Thoracic aorta (tissue), 2 donors: ENCODE data around the gene PHOX2B. TPM values are rescaled to one million over a fixed set of nuclear protein-coding genes. Genes with fewer than 3 reads are reported as not detected.

Experiments
- ATAC-seq: fragments of 150-250 bp; one replicate; pipeline ENCODE4 v1.8.0; 2017; ENCODE audit warnings: low read depth; ENCODE audit not compliant: insufficient number of reproducible peaks, low FRiP score
- DNase-seq: peaks from one replicate; pipeline ENCODE4 v3.0.0-alpha.2; 2020; ENCODE audit warnings: low spot score
- H3K27ac ChIP-seq, 2 donors: fragments of 200-600 bp; sonication (generic); 1 replicate in 1 of 2; 2 replicates in 1 of 2; pipeline ENCODE4 v1.5.1; 2016; ENCODE audit warnings: mild to moderate bottlenecking in 2 of 2, moderate library complexity in 2 of 2
- H3K27me3 ChIP-seq: fragments of 200-600 bp; sonication (generic); replicated peaks from 2 replicates; pipeline ENCODE4 v1.6.0; 2016; ENCODE audit warnings: mild to moderate bottlenecking; ENCODE audit not compliant: insufficient read depth
- H3K36me3 ChIP-seq: fragments of 200-600 bp; sonication (generic); one replicate; pipeline ENCODE4 v1.5.1; 2016
- H3K4me1 ChIP-seq, 2 donors: fragments of 200-600 bp; sonication (generic); 1 replicate in 1 of 2; 2 replicates in 1 of 2; pipeline versions ENCODE4 v1.5.1 to v1.6.0; 2016; ENCODE audit warnings: low read depth in 2 of 2, mild to moderate bottlenecking in 1 of 2; ENCODE audit not compliant: control insufficient read depth in 1 of 2
- H3K4me3 ChIP-seq: fragments of 200-600 bp; sonication (generic); 2 replicates; pipeline ENCODE4 v1.5.1; 2016; ENCODE audit warnings: mild to moderate bottlenecking
- H3K9me3 ChIP-seq: fragments of 200-600 bp; sonication (generic); 2 replicates; pipeline ENCODE4 v1.5.1; 2016
- CTCF ChIP-seq: fragments of 200-600 bp; sonication (generic); IDR thresholded peaks from one replicate; pipeline ENCODE4 v1.5.1; 2019; ENCODE audit warnings: antibody characterized with exemption
- total RNA-seq, 2 donors: library from RNA; depleted of rRNA; stranded (reverse); fragments of >200 nt; gene quantifications; one replicate each; pipeline versions ENCODE4 v1.1.0 to v1.2.3, GENCODE V29; 2016

Gene PHOX2B
- total RNA-seq, 2 donors from 2014 or later = not detected

GRCh38 chr4:41763729-41764128 is 15.2 kb upstream of the PHOX2B start:
- no peak overlapping the region for H3K27ac ChIP-seq
- ATAC-seq (no peak), DNase-seq (no peak)
- H3K27me3 ChIP-seq = no peaks in the 10 kb centered on the region
- H3K4me3 ChIP-seq = no peak overlapping the region
- no peaks in the 10 kb centered on the region for H3K36me3 ChIP-seq
- no peaks in the 10 kb centered on the region for H3K4me1 ChIP-seq
- no peaks in the 10 kb centered on the region for H3K9me3 ChIP-seq
- TF ChIP-seq CTCF = no peak

- no peak for TF ChIP-seq CTCF
- no peak for DNase-seq
- Histone ChIP-seq H3K9me3 (no peaks in the 10 kb centered on the region), H3K27me3 (no peaks in the 10 kb centered on the region), H3K4me3 (no peak overlapping the region), H3K27ac (no peak overlapping the region), H3K4me1 (no peaks in the 10 kb centered on the region), H3K36me3 (no peaks in the 10 kb centered on the region)
- ATAC-seq = no peak
Measured at GRCh38 chr4:41758884-41759283, 10.4 kb upstream of the PHOX2B start.

- DNase-seq = no peak
- no peaks in the 10 kb centered on the region for H3K4me1 ChIP-seq
- H3K27me3 ChIP-seq = peaks cover 2% of the 10 kb centered on the region
- no peak for TF ChIP-seq CTCF
- H3K27ac ChIP-seq = no peak overlapping the region
- no peak for ATAC-seq
- no peaks in the 10 kb centered on the region for H3K9me3 ChIP-seq
- no peaks in the 10 kb centered on the region for H3K36me3 ChIP-seq
- no peak overlapping the region for H3K4me3 ChIP-seq
Measured at GRCh38 chr4:41757521-41758156, 9.1 kb upstream of the PHOX2B start.

GRCh38 chr4:41753942-41754341 is 5.4 kb upstream of the PHOX2B start:
- no peak for DNase-seq
- H3K9me3 ChIP-seq = no peaks in the 10 kb centered on the region
- ATAC-seq = no peak
- H3K27me3 ChIP-seq = peaks cover 18% of the 10 kb centered on the region
- no peaks in the 10 kb centered on the region for H3K4me1 ChIP-seq
- H3K27ac ChIP-seq = no peak overlapping the region
- no peak overlapping the region for H3K4me3 ChIP-seq
- no peak for TF ChIP-seq CTCF
- H3K36me3 ChIP-seq = no peaks in the 10 kb centered on the region

GRCh38 chr4:41752081-41752836 is 3.7 kb upstream of the PHOX2B start:
- no peak for ATAC-seq
- H3K27me3 ChIP-seq = peaks cover 18% of the 10 kb centered on the region
- H3K4me3 ChIP-seq = no peak overlapping the region
- H3K9me3 ChIP-seq = no peaks in the 10 kb centered on the region
- no peak for TF ChIP-seq CTCF
- no peak overlapping the region for H3K27ac ChIP-seq
- no peaks in the 10 kb centered on the region for H3K36me3 ChIP-seq
- H3K4me1 ChIP-seq = no peaks in the 10 kb centered on the region
- DNase-seq = no peak
